Measurements from ENCODE around the gene KIAA1671.

The KIAA1671 gene

GRCh38 chr22:25112538-25113253 lies 160.2 kb downstream of the KIAA1671 start:
- no peak for DNase-seq (ENCODE audit: low read depth in 2 of 2)

- DNase-seq (ENCODE audit: low read depth in 2 of 2) = no peak
Observed at GRCh38 chr22:25113316-25113721, 160.8 kb downstream of the KIAA1671 start.

DNA sequence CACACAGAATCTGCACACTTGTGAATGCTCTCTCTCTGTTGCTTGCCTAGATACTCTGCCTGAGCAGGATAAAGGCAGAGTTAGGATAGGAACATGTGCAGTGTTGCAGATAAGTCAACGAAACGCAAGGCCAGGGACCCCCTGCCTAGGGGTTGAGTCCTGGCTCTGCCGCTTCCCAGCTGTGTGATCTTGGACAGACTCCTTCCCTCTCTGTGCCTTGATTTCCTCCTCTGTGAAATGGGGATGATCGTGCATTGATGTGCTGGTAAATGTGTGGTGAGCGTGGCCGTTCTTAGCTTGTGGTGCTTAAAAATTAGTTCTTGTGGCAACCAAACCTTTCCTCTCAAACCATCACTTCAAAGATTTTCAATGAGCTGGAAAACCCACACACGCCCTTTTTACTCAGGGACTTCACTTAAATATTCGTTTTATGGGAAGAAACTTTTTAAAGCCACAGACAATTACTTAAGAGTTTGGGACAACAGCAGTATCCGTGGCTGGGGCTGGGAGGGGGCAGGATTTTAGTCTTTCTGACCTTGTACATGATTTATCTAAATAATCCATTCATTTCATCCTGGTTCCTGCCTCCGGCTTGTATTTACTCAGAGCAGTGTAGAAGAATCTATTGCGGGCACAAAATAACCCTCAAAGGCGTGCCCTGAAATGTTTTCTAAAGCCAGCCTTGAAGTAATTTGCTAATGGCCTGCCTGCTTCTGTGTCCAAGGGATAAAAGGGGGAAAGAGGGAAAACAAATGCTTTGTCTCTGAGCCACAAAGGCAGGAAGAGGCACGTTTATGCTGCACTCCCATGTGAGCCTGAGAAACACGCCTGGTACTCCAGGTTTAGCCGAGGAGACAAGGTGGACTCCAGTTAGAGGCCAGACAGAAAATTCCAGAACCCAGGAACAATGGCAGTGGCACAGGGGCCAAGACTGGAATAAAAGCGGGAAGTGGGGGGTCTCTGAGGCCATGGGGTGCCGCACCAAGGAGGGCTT lies 162.2 kb downstream of the KIAA1671 start:
- no peak for DNase-seq (ENCODE audit: low read depth in 2 of 2)

DNA sequence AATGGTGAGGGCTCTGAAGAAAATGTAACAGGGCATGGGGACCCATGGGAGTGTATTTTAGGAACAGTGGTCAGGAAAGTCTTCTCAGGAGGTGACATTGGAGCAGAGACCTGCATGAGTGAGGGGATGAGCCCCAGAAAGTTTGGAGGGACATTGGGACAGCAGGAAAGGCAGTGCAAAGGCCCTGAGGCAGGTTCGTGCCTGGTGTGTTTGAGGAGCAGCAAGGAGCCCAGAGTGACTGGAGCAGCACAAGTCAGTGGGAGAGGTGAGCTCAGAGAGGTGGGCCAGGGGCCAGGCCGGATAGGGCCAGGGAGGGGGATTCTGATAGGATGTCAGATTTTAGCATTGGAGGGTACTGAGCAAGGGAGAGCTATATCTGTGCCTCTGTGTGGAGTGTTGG lies 167.1 kb downstream of the KIAA1671 start:
- DNase-seq (ENCODE audit: low read depth in 2 of 2) = no peak

DNA sequence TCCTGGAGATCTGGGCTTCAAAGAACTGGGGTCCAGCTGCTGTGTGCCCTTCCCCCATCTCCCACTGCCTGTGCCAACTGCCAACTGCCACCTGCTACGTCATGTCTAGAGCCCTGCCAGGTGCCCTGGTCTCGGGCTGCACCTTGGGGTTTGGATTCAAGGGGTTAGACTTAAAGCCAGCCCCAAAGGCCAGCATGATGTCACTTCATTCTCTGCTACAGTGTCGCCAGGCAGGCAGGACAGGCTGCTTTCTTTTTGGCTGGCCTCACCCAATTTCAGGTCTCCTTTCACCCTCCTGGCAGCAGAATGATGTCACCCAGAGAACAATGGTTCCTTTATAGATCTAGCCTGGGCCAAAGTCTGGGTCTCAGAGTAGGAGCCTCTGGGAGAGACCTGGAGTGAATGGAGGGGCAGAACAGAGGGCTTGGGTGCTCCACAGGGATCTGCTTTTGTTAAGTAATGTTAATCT lies 167.6 kb downstream of the KIAA1671 start:
- no peak for DNase-seq (ENCODE audit: low read depth in 2 of 2)

DNA sequence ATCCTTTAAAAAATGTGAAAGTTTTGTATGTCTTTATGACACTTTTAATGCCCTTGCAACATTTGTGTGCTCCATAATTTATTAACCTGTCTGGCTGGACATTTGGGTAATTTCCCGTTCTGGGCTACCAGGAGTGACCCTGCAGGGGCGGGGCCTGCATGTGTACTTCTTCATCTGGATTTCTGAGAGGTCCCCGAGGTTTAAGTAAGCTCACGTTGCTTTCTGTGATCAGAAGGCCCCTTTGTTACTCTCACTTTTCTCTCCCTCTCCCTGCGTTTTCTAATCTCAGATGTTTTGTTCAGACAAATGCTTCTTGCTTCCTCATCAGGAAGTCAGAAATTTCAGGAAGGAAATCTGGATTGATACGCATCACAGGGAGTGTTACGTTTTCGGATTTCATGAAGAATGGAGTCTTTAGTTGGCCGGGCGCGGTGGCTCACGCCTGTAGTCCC lies 168.3 kb downstream of the KIAA1671 start:
- no peak for DNase-seq (ENCODE audit: low read depth in 2 of 2)

DNA sequence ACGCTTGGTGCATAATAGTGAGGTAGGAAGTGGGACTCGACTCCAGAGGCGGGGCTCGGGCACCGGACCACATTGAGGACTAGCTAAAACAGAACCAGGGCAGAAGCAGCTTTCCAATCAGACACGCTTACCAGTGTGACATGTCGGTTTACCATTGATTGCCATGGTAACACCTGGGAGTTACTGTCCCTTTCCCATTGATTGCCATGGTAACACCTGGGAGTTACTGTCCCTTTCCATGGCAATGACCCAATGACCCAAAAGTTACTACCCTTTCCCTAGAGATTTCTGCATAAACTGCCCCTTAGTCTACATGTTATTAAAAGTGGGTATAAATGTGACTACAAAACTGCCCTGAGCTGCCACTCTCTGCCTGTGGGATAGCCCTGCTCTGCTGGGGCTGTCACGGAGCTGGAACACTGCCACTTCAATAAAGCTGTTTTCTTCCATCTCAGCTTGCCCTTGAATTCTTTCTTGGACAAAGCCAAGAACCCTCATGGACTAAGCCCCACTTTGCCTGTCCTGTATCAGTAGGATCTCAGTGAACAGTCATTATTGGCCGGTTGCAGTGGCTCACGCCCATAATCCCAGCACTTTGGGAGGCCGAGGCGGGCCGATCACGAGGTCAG lies 169.7 kb downstream of the KIAA1671 start:
- DNase-seq (ENCODE audit: low read depth in 2 of 2) = no peak

- DNase-seq (ENCODE audit: low read depth in 2 of 2) = no peak
Observed at GRCh38 chr22:25123677-25124076, 171.2 kb downstream of the KIAA1671 start.

- DNase-seq (ENCODE audit: low read depth in 2 of 2) = no peak
Observed at GRCh38 chr22:25125693-25126357, 173.3 kb downstream of the KIAA1671 start.

GRCh38 chr22:25126510-25126909 lies 174.0 kb downstream of the KIAA1671 start:
- DNase-seq (ENCODE audit: low read depth in 2 of 2) = no peak

GRCh38 chr22:25127318-25127717 lies 174.8 kb downstream of the KIAA1671 start:
- no peak for DNase-seq (ENCODE audit: low read depth in 2 of 2)

- DNase-seq (ENCODE audit: low read depth in 2 of 2) = no peak
Observed at GRCh38 chr22:25130462-25130861, 177.9 kb downstream of the KIAA1671 start.

DNA sequence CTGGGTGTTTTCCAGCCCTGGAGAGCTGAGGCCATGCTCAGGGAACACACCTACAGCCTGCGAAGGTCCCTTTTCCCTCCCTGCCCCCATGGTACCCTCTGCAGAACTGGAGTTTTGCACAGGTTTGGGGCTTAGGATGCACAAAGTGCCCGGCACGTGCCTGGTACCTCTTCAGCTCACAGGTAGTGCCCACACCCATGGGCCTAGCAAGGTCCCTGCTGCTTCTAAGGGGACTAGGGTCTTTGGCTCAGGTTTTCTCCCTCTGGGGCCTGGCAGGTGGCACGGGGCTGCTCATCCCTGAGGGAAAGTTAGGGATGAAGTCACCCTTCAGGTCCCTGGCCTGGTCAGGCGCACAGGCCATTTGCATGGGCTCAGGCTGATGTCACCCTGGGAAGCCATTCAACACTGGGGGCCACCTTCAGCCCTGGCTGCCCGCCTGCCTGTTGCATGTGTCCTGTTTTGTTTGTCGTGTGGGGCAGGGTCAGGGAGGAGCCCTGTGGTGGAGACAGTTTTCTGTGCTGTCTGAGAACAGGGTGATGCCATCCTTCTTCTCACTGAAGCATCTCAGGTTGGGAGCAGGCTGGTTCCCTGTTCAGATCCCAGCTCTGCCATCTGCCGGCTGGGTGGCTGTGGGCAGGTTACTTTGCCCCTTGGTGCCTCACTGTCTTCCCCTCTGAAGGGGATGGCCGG lies 178.8 kb downstream of the KIAA1671 start:
- DNase-seq (ENCODE audit: low read depth in 2 of 2) = no peak

DNA sequence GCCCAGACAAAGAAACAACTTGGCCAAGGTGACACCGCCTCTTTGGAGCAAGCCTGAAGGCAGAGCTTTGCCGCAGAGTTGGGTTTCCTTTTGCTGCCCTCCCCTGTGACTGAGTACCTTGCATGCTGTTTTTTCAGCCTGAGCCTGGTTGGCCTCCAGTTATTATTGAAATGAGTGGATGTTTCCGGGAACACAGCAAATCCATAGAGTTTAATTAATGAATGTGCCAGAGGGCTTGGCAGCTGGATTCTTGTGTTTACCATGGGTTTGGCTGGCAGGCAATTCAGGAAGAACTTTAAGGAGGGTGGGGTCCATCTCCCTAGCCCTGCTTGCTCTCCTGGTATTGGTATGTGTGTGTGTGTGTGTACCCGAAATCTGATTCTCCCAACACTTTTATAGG lies 181.5 kb downstream of the KIAA1671 start:
- no peak for DNase-seq (ENCODE audit: low read depth in 2 of 2)

DNA sequence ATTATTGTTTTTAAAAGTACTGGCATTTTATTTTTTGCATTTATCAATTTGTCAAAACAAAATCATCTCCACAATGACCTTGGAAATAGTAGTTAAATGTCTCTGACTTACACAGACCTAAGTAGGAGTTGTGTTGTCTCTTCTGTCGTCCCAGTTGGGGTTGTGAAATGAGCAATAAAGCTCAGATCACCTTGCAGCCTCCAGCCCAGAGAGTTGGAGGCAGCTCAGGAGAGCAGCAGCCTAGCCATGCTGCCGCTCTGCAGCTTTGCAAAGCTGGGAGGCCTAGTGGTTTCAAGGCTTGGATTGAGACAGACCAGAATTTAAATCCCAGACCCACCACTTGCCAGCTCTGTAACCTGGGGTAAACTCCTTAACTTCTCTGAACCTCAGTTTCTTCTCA lies 181.9 kb downstream of the KIAA1671 start:
- no peak for DNase-seq (ENCODE audit: low read depth in 2 of 2)

DNA sequence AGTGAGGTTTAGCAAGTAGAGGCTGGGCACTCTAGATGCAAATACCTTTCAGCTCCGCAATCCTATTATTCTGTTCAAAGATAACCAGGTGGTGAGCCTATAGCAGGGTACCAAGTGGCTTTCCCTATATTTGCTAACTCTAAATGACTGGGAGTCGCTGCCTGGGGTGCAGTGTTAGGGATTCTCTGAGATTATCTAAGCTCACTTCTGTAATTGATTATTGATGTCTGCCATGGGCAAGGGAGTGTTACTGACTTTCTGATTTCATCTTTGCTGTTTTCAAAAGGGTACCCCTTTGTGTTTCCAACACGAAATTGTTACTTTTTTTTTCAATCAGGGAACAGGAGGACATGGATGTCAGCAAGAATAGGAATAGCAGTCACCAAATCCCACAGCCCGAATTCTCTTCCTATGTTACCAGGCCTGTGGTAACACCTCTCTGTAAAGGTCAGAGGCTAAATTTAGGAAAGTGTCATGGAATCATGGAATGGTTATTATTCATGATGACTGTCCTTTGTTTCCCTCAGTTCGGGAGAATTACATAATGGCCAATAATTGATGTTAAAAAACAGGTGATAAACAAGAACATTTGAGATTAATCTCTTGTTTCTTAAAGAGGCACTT lies 184.5 kb downstream of the KIAA1671 start:
- DNase-seq (ENCODE audit: low read depth in 2 of 2) = no peak

GRCh38 chr22:25137577-25138525 lies 185.3 kb downstream of the KIAA1671 start:
- no peak for DNase-seq (ENCODE audit: low read depth in 2 of 2)

GRCh38 chr22:25139062-25139461 lies 186.5 kb downstream of the KIAA1671 start:
- DNase-seq (ENCODE audit: low read depth in 2 of 2) = no peak

DNA sequence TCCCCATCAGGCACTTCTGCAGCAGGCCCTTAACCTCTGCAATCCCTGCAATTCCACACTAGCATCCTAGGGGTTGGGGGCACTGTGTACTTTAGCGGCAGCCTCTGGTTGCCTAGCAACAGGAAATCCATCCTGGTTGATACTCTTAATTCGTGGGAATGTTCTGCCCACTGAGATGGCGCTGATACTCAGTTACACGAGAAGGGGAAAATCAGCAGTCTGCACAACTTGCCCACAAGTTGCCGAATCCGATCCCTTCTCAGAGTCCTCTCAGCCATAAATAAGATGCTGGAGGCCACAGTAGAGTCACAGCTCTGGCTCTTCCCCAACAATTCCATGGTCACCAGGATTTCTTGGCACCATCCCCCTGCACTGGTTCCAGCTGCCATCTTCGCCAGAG lies 189.6 kb downstream of the KIAA1671 start:
- DNase-seq (ENCODE audit: low read depth in 2 of 2) = no peak

Measured in stimulated activated CD4-positive, alpha-beta T cell treated with anti-CD3 and anti-CD28 coated beads, Interleukin-15, amount 100 ng/mL, for 48 hours (primary cell).